ENCODE data around the gene ENHO.

DNA sequence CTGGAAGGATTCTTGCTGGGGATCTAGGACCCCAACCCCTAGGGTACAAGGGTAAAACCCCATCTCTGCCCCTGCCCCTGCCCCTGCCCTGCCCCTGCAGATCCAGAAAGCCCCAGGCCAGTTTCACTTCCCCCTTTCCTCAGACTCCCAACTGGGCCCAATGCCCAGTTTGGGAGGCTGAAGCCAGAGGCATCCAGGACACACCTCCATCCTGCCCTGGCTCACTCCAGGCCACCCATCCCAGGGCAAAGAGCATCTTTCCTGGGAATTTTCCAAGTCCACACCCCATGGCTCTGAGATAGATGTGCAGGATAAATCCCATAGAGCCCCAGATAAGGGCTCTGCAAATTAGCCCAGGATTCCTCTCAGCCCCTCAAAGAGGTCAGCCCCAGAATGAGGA, 49.3 kb upstream of the ENHO start:
- TF ChIP-seq EZH2 (IDR thresholded peaks at IDR 0.05; ENCODE audit: borderline replicate concordance, low read length): no peak
- TF ChIP-seq, protein P1, sequence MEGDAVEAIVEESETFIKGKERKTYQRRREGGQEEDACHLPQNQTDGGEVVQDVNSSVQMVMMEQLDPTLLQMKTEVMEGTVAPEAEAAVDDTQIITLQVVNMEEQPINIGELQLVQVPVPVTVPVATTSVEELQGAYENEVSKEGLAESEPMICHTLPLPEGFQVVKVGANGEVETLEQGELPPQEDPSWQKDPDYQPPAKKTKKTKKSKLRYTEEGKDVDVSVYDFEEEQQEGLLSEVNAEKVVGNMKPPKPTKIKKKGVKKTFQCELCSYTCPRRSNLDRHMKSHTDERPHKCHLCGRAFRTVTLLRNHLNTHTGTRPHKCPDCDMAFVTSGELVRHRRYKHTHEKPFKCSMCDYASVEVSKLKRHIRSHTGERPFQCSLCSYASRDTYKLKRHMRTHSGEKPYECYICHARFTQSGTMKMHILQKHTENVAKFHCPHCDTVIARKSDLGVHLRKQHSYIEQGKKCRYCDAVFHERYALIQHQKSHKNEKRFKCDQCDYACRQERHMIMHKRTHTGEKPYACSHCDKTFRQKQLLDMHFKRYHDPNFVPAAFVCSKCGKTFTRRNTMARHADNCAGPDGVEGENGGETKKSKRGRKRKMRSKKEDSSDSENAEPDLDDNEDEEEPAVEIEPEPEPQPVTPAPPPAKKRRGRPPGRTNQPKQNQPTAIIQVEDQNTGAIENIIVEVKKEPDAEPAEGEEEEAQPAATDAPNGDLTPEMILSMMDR (conservative IDR thresholded peaks at IDR 0.05 in 1 of 2, IDR thresholded peaks at IDR 0.05 in 1 of 2; ENCODE audit: extremely low read depth in 1 of 2, insufficient read depth in 1 of 2, low read depth in 1 of 2, low read length in 2 of 2): no peak

Data from mammary epithelial cell (primary cell).